Measurements from ENCODE around the gene ACOT9.

- TF ChIP-seq CTCF (IDR thresholded peaks at IDR 0.05) = no peak
- no peak for TF ChIP-seq POLR2A (IDR thresholded peaks at IDR 0.05)
These were observed 44.7 kb upstream of the ACOT9 start for GRCh38 chrX:23787745-23788118.

Data from suprapubic skin (tissue), 3 donors.